B cell (primary cell): ENCODE measurements around the gene EFCAB7.

Experiments
- EZH2 ChIP-seq: IDR thresholded peaks from 2 replicates; pipeline ENCODE4 v1.6.1; 2012; ENCODE audit warnings: borderline replicate concordance, low read depth, mild to moderate bottlenecking, moderate library complexity, low read length; ENCODE audit not compliant: insufficient read depth, poor library complexity, severe bottlenecking
- TF ChIP-seq, protein P1 (sequence below): fragments of 200-600 bp; IDR thresholded peaks from one replicate; pipeline ENCODE4 v1.8.0; 2022; ENCODE audit warnings: antibody characterized with exemption, mild to moderate bottlenecking

DNA sequence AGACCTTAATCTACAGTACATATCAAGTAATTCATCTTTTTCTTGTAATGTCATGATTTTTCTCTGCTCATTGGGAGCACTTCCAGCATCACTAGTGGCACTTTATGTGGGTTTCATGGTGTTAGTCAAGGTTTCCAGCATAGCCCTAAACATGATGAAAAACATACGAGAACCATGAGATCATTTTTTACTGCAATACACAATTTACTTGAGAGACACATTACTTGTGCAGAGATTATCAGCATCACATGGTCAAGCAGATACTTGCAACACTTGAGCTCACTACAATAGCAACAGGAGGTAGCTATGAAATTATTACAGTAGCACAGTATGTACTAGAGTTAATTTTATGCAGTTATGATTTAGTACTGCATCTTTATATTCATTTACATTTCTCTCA lies 36.7 kb upstream of the EFCAB7 start:
- TF ChIP-seq, protein P1, sequence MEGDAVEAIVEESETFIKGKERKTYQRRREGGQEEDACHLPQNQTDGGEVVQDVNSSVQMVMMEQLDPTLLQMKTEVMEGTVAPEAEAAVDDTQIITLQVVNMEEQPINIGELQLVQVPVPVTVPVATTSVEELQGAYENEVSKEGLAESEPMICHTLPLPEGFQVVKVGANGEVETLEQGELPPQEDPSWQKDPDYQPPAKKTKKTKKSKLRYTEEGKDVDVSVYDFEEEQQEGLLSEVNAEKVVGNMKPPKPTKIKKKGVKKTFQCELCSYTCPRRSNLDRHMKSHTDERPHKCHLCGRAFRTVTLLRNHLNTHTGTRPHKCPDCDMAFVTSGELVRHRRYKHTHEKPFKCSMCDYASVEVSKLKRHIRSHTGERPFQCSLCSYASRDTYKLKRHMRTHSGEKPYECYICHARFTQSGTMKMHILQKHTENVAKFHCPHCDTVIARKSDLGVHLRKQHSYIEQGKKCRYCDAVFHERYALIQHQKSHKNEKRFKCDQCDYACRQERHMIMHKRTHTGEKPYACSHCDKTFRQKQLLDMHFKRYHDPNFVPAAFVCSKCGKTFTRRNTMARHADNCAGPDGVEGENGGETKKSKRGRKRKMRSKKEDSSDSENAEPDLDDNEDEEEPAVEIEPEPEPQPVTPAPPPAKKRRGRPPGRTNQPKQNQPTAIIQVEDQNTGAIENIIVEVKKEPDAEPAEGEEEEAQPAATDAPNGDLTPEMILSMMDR, result no peak
- no peak for TF ChIP-seq EZH2
